SK-N-SH (cell line): Measurements from ENCODE around the gene MAGI2. TPM values are rescaled to one million over a fixed set of nuclear protein-coding genes. Genes with fewer than 3 reads are reported as not detected.

ENCODE experiments used
- CTCF ChIA-PET: fragments of 300-600, 350-600 bp; formaldehyde crosslinking; extraction: SDS; loops from one replicate; lab custom pipeline; 2021; lab: Yijun Ruan, JAX
- POLR2A ChIA-PET: fragments of 350-600 bp; sonication (Branson Sonifier 250); formaldehyde crosslinking; extraction: SDS; loops from one replicate; lab custom pipeline; 2020; ENCODE audit warnings: antibody characterized with exemption, inconsistent platforms; lab: Yijun Ruan, JAX
- DNase-seq: peaks from one replicate; pipeline ENCODE4 v3.0.0; 2012
- H2AFZ ChIP-seq: fragments of 200-600 bp; sonication (generic); 2 replicates; pipeline ENCODE4 v1.8.1; 2016; ENCODE audit warnings: antibody characterized with exemption, mild to moderate bottlenecking, low read depth
- H3F3A ChIP-seq: fragments of 200-600 bp; sonication (generic); replicated peaks from 2 replicates; pipeline ENCODE3; 2016; ENCODE audit warnings: antibody characterized with exemption, mild to moderate bottlenecking; ENCODE audit not compliant: insufficient read depth
- H3K27ac ChIP-seq, 2 experiments: fragments of 200-500 bp in 1 of 2; fragments of 200-600 bp in 1 of 2; sonication (Bioruptor generic) in 1 of 2; sonication (generic), shearing (Covaris generic) in 1 of 2; 2 replicates each; pipeline versions ENCODE4 v1.5.1 to v1.6.1; 2014 to 2016; ENCODE audit warnings: low read depth in 2 of 2, inconsistent platforms in 1 of 2, low read length in 1 of 2, mild to moderate bottlenecking in 1 of 2, mixed read lengths in 1 of 2
- H3K27me3 ChIP-seq: fragments of 200-600 bp; sonication (generic), shearing (Covaris generic); 2 replicates; pipeline ENCODE4 v1.6.1; 2016; ENCODE audit warnings: mixed run types; ENCODE audit not compliant: insufficient read depth
- H3K36me3 ChIP-seq, 2 experiments: fragments of 200-500 bp in 1 of 2; fragments of 200-600 bp in 1 of 2; sonication (Bioruptor generic) in 1 of 2; sonication (generic) in 1 of 2; replicated peaks in 1 of 2; 2 replicates each; pipeline versions ENCODE3 to v1.5.1; 2014 to 2016; ENCODE audit warnings: low read length in 1 of 2, mild to moderate bottlenecking in 1 of 2; ENCODE audit not compliant: insufficient read depth in 2 of 2, control insufficient read depth in 1 of 2
- H3K4me1 ChIP-seq, 2 experiments: fragments of 200-500 bp in 1 of 2; fragments of 200-600 bp in 1 of 2; sonication (Bioruptor generic) in 1 of 2; sonication (generic), shearing (Covaris generic) in 1 of 2; 2 replicates each; pipeline versions ENCODE4 v1.5.1 to v1.6.1; 2014 to 2016; ENCODE audit warnings: low read depth in 1 of 2, low read length in 1 of 2, mixed run types in 1 of 2; ENCODE audit not compliant: insufficient read depth in 2 of 2, control insufficient read depth in 1 of 2
- H3K4me2 ChIP-seq: fragments of 200-600 bp; sonication (generic), shearing (Covaris generic); 2 replicates; pipeline ENCODE4 v1.6.1; 2017; ENCODE audit warnings: mixed run types
- H3K4me3 ChIP-seq, 2 experiments: fragments of 200-500 bp in 1 of 2; fragments of 200-600 bp in 1 of 2; sonication (Bioruptor generic) in 1 of 2; sonication (generic), shearing (Covaris generic) in 1 of 2; 2 replicates each; pipeline versions ENCODE4 v1.5.1 to v1.8.1; 2014 to 2016; ENCODE audit warnings: low read depth in 2 of 2, inconsistent platforms in 1 of 2, low read length in 1 of 2, mild to moderate bottlenecking in 1 of 2, mixed read lengths in 1 of 2, moderate library complexity in 1 of 2
- H3K79me2 ChIP-seq: fragments of 200-600 bp; sonication (generic); 2 replicates; pipeline ENCODE4 v1.8.1; 2017; ENCODE audit warnings: mild to moderate bottlenecking; ENCODE audit not compliant: insufficient read depth
- H3K9ac ChIP-seq: fragments of 200-600 bp; sonication (generic); 2 replicates; pipeline ENCODE4 v1.6.1; 2017; ENCODE audit warnings: mixed run types
- H3K9me2 ChIP-seq: fragments of 200-600 bp; sonication (generic); 2 replicates; pipeline ENCODE4 v1.6.1; 2017; ENCODE audit warnings: mixed run types
- H3K9me3 ChIP-seq: fragments of 200-600 bp; sonication (generic); 2 replicates; pipeline ENCODE4 v1.6.1; 2017; ENCODE audit warnings: mixed run types, mild to moderate bottlenecking, moderate library complexity
- H4K20me1 ChIP-seq: fragments of 200-600 bp; sonication (generic); 2 replicates; pipeline ENCODE4 v1.6.1; 2017; ENCODE audit warnings: mild to moderate bottlenecking, mixed run types; ENCODE audit not compliant: insufficient read depth
- CHD2 ChIP-seq: fragments of 150-350 bp; IDR thresholded peaks from 2 replicates; pipeline ENCODE4 v1.6.1; 2018; ENCODE audit warnings: low read length; ENCODE audit not compliant: partially characterized antibody
- EP300 ChIP-seq, 2 experiments: IDR thresholded peaks; 2 replicates each; pipeline versions ENCODE4 v1.4.0 to v1.6.1; 2012; ENCODE audit warnings: borderline replicate concordance in 1 of 2, low read depth in 1 of 2, low read length in 1 of 2
- EZH2phosphoT487 ChIP-seq: fragments of 200-600 bp; sonication (generic); IDR thresholded peaks from 2 replicates; pipeline ENCODE4 v1.6.1; 2017; ENCODE audit warnings: low read depth, mixed run types, mild to moderate bottlenecking, antibody characterized with exemption, moderate library complexity, borderline replicate concordance
- FOXJ3 ChIP-seq: sonication (generic); formaldehyde crosslinking; IDR thresholded peaks from 2 replicates; pipeline ENCODE4 v1.5.1; 2020; ENCODE audit warnings: mild to moderate bottlenecking, missing genetic modification reagents
- GABPA ChIP-seq: IDR thresholded peaks from 2 replicates; pipeline ENCODE4 v1.4.0; 2012; ENCODE audit warnings: low read depth, mild to moderate bottlenecking
- GATA2 ChIP-seq: sonication (generic); formaldehyde crosslinking; IDR thresholded peaks from 2 replicates; pipeline ENCODE4 v1.5.0; 2020; ENCODE audit warnings: mild to moderate bottlenecking, missing genetic modification reagents
- JUND ChIP-seq: IDR thresholded peaks from 2 replicates; pipeline ENCODE4 v1.4.0; 2012
- MXI1 ChIP-seq: IDR thresholded peaks from 2 replicates; pipeline ENCODE4 v1.6.1; 2012; ENCODE audit warnings: mild to moderate bottlenecking, low read depth, low read length, improper control_type of control experiment
- NRF1 ChIP-seq: IDR thresholded peaks from 2 replicates; pipeline ENCODE4 v1.6.1; 2012; ENCODE audit warnings: low read depth, mild to moderate bottlenecking, low read length
- POLR2AphosphoS5 ChIP-seq: IDR thresholded peaks from 2 replicates; pipeline ENCODE4 v1.6.1; 2012; ENCODE audit warnings: low read depth, low read length
- RAD21 ChIP-seq: IDR thresholded peaks from 2 replicates; pipeline ENCODE4 v1.6.1; 2012; ENCODE audit warnings: mild to moderate bottlenecking, low read length
- RXRA ChIP-seq: IDR thresholded peaks from 2 replicates; pipeline ENCODE4 v1.4.0; 2012; ENCODE audit warnings: low read depth, mild to moderate bottlenecking, borderline replicate concordance
- SIN3A ChIP-seq: IDR thresholded peaks from 2 replicates; pipeline ENCODE4 v1.6.1; 2012; ENCODE audit warnings: low read depth, mild to moderate bottlenecking, low read length, moderate library complexity, borderline replicate concordance
- TCF12 ChIP-seq: IDR thresholded peaks from 2 replicates; pipeline ENCODE4 v1.4.0; 2012
- WGBS: methylation state at CpG from one replicate; pipeline ENCODE4 v1.1.6; 2017; ENCODE audit warnings: low lambda C conversion rate; 5-methylcytosine and 5-hydroxymethylcytosine counted together
- polyA plus RNA-seq, 3 experiments: library from polyadenylated mRNA; depleted of rRNA; stranded (reverse); fragments of >200 nt; gene quantifications; 2 replicates each; pipeline ENCODE4 v1.2.3, GENCODE V29; 2012
- TF ChIP-seq, protein P1 (sequence below): IDR thresholded peaks from 2 replicates; pipeline ENCODE4; 2012
- TF ChIP-seq, protein P2 (sequence below): IDR thresholded peaks from 2 replicates; pipeline ENCODE4 v1.4.0; 2012; ENCODE audit warnings: low read depth, borderline replicate concordance
- TF ChIP-seq, protein P3 (sequence below): fragments of 150-350 bp; IDR thresholded peaks from 2 replicates; pipeline ENCODE4 v1.6.1; 2017; ENCODE audit warnings: antibody characterized with exemption, low read length, low read depth, borderline replicate concordance

Gene MAGI2
- polyA plus RNA-seq, 1 of the 3 experiments (the other 2 are of a cell fraction): 1.1 TPM

DNA sequence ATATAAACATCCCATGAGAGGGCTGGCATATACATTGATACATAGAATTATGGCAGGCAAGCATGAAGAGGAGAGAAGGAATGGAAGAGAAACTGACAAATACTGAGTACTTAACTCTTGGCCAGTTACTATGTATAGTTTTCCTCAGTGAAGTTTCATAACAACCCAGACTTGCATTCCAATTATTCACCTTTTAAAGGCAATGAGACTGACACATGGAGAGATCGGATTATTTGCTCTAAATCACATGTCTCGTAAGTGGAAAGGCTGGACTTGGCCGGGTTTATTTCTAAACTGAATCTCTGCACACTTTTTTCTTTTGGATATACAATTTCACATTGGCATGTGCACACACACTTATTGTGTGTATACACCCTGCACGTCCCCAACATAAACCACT lies 1106.6 kb downstream of the MAGI2 start:
- TF ChIP-seq EP300 (IDR thresholded peaks at IDR 0.05; ENCODE audit: borderline replicate concordance in 1 of 2, low read depth in 1 of 2, low read length in 1 of 2): no peak
- TF ChIP-seq CHD2: no peak
- no peak for TF ChIP-seq SIN3A
- TF ChIP-seq MXI1: no peak
- TF ChIP-seq RAD21: no peak
- TF ChIP-seq NRF1: no peak
- no peak for TF ChIP-seq GATA2
- TF ChIP-seq, protein P1, sequence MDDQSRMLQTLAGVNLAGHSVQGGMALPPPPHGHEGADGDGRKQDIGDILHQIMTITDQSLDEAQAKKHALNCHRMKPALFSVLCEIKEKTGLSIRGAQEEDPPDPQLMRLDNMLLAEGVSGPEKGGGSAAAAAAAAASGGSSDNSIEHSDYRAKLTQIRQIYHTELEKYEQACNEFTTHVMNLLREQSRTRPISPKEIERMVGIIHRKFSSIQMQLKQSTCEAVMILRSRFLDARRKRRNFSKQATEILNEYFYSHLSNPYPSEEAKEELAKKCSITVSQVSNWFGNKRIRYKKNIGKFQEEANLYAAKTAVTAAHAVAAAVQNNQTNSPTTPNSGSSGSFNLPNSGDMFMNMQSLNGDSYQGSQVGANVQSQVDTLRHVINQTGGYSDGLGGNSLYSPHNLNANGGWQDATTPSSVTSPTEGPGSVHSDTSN: no peak
- TF ChIP-seq, protein P2, sequence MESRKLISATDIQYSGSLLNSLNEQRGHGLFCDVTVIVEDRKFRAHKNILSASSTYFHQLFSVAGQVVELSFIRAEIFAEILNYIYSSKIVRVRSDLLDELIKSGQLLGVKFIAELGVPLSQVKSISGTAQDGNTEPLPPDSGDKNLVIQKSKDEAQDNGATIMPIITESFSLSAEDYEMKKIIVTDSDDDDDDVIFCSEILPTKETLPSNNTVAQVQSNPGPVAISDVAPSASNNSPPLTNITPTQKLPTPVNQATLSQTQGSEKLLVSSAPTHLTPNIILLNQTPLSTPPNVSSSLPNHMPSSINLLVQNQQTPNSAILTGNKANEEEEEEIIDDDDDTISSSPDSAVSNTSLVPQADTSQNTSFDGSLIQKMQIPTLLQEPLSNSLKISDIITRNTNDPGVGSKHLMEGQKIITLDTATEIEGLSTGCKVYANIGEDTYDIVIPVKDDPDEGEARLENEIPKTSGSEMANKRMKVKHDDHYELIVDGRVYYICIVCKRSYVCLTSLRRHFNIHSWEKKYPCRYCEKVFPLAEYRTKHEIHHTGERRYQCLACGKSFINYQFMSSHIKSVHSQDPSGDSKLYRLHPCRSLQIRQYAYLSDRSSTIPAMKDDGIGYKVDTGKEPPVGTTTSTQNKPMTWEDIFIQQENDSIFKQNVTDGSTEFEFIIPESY: no peak
- no peak for TF ChIP-seq FOXJ3 (CRISPR knock-in tag)
- no peak for TF ChIP-seq RXRA
- TF ChIP-seq, protein P3, sequence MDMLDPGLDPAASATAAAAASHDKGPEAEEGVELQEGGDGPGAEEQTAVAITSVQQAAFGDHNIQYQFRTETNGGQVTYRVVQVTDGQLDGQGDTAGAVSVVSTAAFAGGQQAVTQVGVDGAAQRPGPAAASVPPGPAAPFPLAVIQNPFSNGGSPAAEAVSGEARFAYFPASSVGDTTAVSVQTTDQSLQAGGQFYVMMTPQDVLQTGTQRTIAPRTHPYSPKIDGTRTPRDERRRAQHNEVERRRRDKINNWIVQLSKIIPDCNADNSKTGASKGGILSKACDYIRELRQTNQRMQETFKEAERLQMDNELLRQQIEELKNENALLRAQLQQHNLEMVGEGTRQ: no peak
- TF ChIP-seq EZH2phosphoT487: no peak
- TF ChIP-seq TCF12: no peak
- TF ChIP-seq POLR2AphosphoS5: no peak
- no peak for TF ChIP-seq GABPA
- no peak for TF ChIP-seq JUND
- H4K20me1 ChIP-seq: no peaks in the 10 kb centered on the region
- H3K9ac ChIP-seq: no peak overlapping the region
- H3K36me3 ChIP-seq: no peaks in the 10 kb centered on the region
- CTCF ChIA-PET: interaction anchor here (1.4 kb wide), 1 partner anchor 315 kb away, joined by 4 read pairs; no protein-coding TSS in a partner anchor
- no peak overlapping the region for H2AFZ ChIP-seq
- peaks cover 0 to 12% of the 10 kb centered on the region in 2 experiments; a peak in 2 of 4 replicates for H3K4me1 ChIP-seq
- H3K27me3 ChIP-seq: no peaks in the 10 kb centered on the region
- no peak overlapping the region for H3K4me3 ChIP-seq
- H3K9me2 ChIP-seq: no peaks in the 10 kb centered on the region
- POLR2A ChIA-PET: no interaction called here
- H3K9me3 ChIP-seq: no peaks in the 10 kb centered on the region
- H3K79me2 ChIP-seq: no peaks in the 10 kb centered on the region
- H3K4me2 ChIP-seq: no peak overlapping the region
- H3K27ac ChIP-seq: no peak overlapping the region
- WGBS: 82% methylated on average over 4 of the region's 4 CpGs
- no peaks in the 10 kb centered on the region for H3F3A ChIP-seq
- no peak for DNase-seq
